Measurements from ENCODE around the gene PLCB1. TPM values are rescaled to one million over a fixed set of nuclear protein-coding genes. Genes with fewer than 3 reads are reported as not detected.

PLCB1 gene
- total RNA-seq, 2 donors from 2014 or later = 7.3 to 45.5 TPM

DNA sequence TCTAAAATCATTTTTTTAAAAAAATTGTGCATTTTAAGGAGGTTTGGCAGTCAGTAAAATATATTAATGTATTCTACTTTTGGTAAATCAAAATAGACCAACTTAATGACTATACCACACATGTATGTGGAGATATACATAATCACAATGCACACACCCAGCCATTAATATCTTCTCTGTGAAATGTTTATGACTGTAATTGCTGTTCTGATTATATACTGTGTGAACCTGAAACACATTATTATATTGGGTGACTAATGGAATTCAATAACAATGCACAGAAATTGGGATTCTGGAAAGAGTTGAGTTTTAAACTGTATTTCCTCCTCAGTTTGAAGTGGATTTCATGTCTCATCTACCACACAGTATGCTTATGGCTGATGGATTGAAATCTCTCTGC lies 233.6 kb downstream of the PLCB1 start:
- Histone ChIP-seq H3K36me3 (no peaks in the 10 kb centered on the region), H3K27me3 (no peaks in the 10 kb centered on the region), H3K4me3 (no peak overlapping the region), H3K9me3 (no peaks in the 10 kb centered on the region), H3K4me1 (peaks cover 0 to 10% of the 10 kb centered on the region in 2 donors), H3K27ac (no peak overlapping the region)
- DNase-seq (ENCODE audit: low spot score) = no peak
- TF ChIP-seq, protein P1, sequence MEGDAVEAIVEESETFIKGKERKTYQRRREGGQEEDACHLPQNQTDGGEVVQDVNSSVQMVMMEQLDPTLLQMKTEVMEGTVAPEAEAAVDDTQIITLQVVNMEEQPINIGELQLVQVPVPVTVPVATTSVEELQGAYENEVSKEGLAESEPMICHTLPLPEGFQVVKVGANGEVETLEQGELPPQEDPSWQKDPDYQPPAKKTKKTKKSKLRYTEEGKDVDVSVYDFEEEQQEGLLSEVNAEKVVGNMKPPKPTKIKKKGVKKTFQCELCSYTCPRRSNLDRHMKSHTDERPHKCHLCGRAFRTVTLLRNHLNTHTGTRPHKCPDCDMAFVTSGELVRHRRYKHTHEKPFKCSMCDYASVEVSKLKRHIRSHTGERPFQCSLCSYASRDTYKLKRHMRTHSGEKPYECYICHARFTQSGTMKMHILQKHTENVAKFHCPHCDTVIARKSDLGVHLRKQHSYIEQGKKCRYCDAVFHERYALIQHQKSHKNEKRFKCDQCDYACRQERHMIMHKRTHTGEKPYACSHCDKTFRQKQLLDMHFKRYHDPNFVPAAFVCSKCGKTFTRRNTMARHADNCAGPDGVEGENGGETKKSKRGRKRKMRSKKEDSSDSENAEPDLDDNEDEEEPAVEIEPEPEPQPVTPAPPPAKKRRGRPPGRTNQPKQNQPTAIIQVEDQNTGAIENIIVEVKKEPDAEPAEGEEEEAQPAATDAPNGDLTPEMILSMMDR (IDR thresholded peaks at IDR 0.05) = no peak

GRCh38 chr20:8366303-8366923 lies 234.3 kb downstream of the PLCB1 start:
- Histone ChIP-seq H3K4me3 (no peak overlapping the region), H3K9me3 (no peaks in the 10 kb centered on the region), H3K36me3 (no peaks in the 10 kb centered on the region), H3K27me3 (no peaks in the 10 kb centered on the region), H3K27ac (no peak overlapping the region), H3K4me1 (peaks cover 0 to 3% of the 10 kb centered on the region in 2 donors)
- TF ChIP-seq, protein P1 (IDR thresholded peaks at IDR 0.05) = no peak
- no peak for DNase-seq (ENCODE audit: low spot score)

DNA sequence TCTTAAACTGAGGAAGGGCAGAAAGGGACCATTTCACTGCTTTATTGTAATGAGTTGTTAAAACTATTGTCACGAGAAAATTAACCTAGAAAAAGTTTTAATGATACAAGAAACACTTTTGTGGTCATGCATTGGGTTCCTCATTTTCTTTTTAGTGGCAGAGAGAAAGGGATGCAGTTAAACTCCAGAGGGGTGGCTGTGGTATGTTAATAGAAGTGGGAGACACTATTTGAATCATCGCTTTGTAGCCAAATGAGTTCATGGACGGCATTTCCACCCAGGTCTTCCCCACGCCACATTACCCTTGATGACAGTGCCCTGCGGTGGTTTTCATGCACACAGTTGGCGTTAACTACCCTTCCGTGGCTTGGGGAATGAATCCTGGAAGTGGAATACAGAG lies 235.6 kb downstream of the PLCB1 start:
- H3K4me3 ChIP-seq = no peak overlapping the region
- no peaks in the 10 kb centered on the region for H3K4me1 ChIP-seq
- H3K9me3 ChIP-seq = no peaks in the 10 kb centered on the region
- no peak for DNase-seq (ENCODE audit: low spot score)
- no peaks in the 10 kb centered on the region for H3K27me3 ChIP-seq
- H3K27ac ChIP-seq = no peak overlapping the region
- TF ChIP-seq, protein P1 (IDR thresholded peaks at IDR 0.05) = no peak
- H3K36me3 ChIP-seq = no peaks in the 10 kb centered on the region

DNA sequence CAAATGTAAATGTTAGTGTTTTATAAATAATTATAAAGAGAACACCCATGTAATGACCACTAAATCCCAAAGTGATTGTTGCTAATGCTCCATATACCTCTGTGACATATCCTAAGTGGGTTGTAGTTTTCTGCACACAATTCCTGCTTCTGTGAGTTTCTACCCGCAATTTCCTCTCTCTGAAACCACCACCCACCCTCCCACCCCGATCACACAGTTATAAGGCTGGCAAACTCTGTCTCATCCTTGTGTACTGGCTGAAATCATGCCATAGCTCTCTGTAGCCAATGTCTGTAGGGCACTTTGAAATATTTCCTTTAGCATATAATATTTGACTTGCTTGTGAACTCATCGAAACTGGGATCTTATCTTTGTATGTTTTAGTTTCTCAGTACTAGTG lies 236.6 kb downstream of the PLCB1 start:
- Histone ChIP-seq H3K4me3 (no peak overlapping the region), H3K36me3 (no peaks in the 10 kb centered on the region), H3K27me3 (no peaks in the 10 kb centered on the region), H3K4me1 (no peaks in the 10 kb centered on the region), H3K9me3 (no peaks in the 10 kb centered on the region), H3K27ac (no peak overlapping the region)
- TF ChIP-seq, protein P1 (IDR thresholded peaks at IDR 0.05) = no peak
- DNase-seq (ENCODE audit: low spot score) = no peak

DNA sequence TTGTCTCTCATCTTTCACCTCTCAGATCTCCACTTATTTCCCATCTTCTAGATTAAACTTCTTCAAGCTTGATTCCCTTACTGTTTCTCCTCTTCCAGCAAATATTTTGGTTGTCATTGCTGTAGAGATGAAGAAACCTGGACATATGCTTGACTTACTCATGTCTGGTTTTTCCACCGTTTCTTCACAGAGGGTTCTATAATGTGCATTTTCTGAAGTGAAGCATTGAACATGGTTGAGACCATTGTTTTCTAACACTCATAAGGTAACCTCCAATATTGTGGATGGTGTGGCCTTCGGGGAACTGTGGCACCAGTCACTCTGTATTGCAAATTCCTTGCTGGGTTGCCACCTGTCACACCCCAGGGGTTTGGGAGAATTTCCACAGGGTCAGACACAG lies 237.2 kb downstream of the PLCB1 start:
- no peaks in the 10 kb centered on the region for H3K4me1 ChIP-seq
- TF ChIP-seq, protein P1 (IDR thresholded peaks at IDR 0.05) = no peak
- H3K27me3 ChIP-seq = no peaks in the 10 kb centered on the region
- no peak overlapping the region for H3K27ac ChIP-seq
- no peak overlapping the region for H3K4me3 ChIP-seq
- H3K9me3 ChIP-seq = no peaks in the 10 kb centered on the region
- no peak for DNase-seq (ENCODE audit: low spot score)
- no peaks in the 10 kb centered on the region for H3K36me3 ChIP-seq

GRCh38 chr20:8370774-8371173 lies 238.7 kb downstream of the PLCB1 start:
- TF ChIP-seq, protein P1 (IDR thresholded peaks at IDR 0.05) = no peak
- DNase-seq (ENCODE audit: low spot score) = no peak
- Histone ChIP-seq H3K27me3 (no peaks in the 10 kb centered on the region), H3K27ac (no peak overlapping the region), H3K4me1 (no peaks in the 10 kb centered on the region), H3K4me3 (no peak overlapping the region), H3K36me3 (no peaks in the 10 kb centered on the region), H3K9me3 (no peaks in the 10 kb centered on the region)

Measured in right atrium auricular region (tissue), 2 donors.